HG02763 (cell line): ENCODE measurements around the gene RARG.

Source experiments
- ATAC-seq: cut with Tn5 transposase; IDR thresholded peaks from one replicate; pipeline ENCODE4 v1.9.1; 2021; ENCODE audit warnings: mild to moderate bottlenecking, moderate library complexity; ENCODE audit not compliant: unreplicated experiment

The RARG gene

GRCh38 chr12:53231921-53232645 lies at the start of gene RARG:
Gene RARG (minus strand): TSS chr12:53232209. CDS start chr12:53227545, 4,664 bp downstream.
- ATAC-seq, result no peak

GRCh38 chr12:53279888-53280498 lies 48.0 kb upstream of the RARG start:
- ATAC-seq, result no peak

GRCh38 chr12:53279283-53279869 lies 47.4 kb upstream of the RARG start:
- no peak for ATAC-seq

- ATAC-seq, result no peak
Measured at GRCh38 chr12:53277981-53278380, 46.0 kb upstream of the RARG start.

GRCh38 chr12:53276511-53276910 lies 44.5 kb upstream of the RARG start:
- ATAC-seq, result no peak

DNA sequence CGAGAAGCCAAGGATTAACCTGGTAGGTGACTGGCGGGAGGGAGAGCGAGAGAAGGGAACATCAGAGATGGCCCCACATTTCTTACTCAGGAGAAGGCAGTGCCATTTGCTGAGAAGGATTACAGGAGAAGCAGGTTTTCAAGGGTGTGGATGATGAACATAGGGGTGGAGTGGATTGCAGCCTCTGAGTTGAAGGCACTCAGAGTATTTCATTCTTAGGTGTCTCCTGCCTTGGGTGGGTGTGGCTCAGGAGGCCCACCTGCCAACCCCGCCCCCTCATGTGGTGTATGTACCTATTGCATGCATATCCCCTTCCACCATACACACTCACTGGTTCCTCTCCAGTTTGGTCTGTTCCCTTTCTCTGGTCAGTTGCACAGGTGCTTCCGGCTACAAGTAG lies 42.4 kb upstream of the RARG start:
- no peak for ATAC-seq

GRCh38 chr12:53268630-53269562 lies 36.9 kb upstream of the RARG start:
- ATAC-seq, result no peak

DNA sequence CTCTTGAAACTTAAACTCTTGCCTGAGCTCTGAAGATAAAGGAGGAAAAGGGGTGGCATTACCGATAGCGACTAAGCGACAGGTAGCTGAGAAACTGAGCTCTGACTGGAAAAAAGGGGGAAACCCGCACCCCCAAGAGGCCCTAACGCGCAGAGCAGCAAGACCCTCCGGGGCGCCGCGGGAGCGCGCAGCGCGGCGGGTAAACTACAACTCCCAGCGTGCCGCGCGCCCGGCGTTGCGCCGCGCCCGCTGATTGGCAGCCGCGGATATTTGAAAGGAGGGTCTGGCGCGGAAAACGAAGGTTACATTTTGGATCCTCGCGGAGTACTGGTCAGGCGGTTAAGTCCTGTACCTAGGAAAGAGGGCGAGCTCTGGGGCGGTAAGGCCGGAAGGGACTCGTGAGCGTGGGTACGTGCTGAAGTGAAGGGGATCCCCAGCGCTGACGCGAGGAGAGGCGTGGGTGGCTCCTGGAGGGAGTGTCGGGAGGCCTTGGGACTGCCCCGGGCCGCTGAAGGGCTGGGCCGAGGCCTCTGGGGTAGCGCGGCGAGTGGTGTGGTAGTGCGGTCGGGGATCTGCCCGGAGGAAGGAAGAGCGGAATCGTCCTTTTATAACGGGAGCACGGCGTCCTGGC lies 36.1 kb upstream of the RARG start, which contains the start of gene ESPL1:
Gene ESPL1 (plus strand): TSS at position 301 of the 631 bp plus-strand sequence. CDS start 468 bp downstream, outside the sequence.
- peak; percentile 79 for ATAC-seq

- no peak for ATAC-seq
Measured at GRCh38 chr12:53267306-53267998, 35.4 kb upstream of the RARG start.

DNA sequence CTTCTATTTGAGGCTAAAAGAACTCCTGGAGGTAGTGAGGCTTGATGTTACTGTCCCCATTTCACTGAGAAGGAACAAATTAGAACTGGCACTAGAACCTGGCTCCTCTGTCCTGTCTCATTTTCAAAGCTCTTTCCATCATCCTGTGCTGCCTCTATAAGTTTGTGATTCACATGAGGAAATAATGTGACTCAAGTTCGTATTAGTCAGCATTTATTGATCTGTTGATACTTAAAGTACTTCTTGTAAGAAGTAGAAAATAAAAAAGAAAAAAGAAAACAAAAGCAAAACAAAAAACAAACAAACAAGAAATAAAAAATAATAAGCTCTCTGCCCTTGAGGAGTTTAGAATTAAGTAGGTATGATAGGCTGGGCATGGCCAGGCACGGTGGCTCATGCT lies 33.8 kb upstream of the RARG start:
- ATAC-seq, result no peak

- ATAC-seq, result no peak
Measured at GRCh38 chr12:53259891-53260290, 27.9 kb upstream of the RARG start.

GRCh38 chr12:53258541-53259539 lies 26.8 kb upstream of the RARG start:
- ATAC-seq, result no peak

DNA sequence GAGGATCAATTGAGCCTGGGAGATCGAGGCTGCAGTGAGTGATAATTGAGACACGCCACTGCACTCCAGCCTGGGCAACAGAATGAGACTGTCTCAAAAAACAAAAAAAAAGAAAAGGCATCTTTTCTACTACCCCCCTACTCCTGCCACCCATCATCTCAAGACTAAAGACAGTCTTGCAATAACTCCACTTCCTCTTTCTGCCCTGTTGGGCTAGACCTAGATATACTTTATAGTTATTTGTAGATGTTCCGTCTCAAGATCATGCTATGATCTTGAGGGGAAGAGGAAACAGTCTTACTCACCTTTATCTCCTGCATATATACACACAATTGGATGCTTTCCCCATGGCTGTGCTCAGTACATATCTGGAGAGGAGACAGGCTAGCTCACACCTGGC lies 24.0 kb upstream of the RARG start:
- no peak for ATAC-seq

GRCh38 chr12:53254816-53255545 lies 23.0 kb upstream of the RARG start:
- no peak for ATAC-seq

- ATAC-seq, result no peak
Measured at GRCh38 chr12:53253298-53253697, 21.3 kb upstream of the RARG start.

DNA sequence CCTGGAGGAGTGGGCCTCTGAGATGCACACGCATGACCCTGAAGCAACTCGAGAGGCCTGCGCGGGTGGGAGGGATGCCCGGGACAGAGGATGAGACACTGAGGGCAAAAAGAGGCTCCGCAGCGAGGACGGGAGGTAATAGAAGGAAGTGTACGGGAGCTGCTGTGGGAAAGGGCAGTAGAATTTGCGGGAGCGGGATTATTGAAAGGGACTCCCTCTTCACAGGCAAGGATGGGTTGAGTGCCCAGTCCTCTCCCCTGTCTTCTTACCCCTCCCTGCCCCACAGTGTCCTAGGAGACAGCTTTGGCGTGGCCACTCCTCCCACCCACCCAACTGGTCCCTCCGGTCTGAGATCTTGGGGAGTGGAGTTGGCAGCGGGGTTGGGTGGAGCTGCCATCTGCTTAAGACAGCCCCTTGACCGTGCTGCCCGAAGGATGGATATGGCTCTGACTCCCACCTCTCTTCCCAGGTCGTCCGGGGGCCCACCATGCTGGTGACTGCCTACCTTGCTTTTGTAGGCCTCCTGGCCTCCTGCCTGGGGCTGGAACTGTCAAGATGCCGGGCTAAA lies 20.4 kb upstream of the RARG start:
- ATAC-seq, result no peak

- peak; percentile 78 for ATAC-seq
Measured at GRCh38 chr12:53251477-53252348, 19.7 kb upstream of the RARG start.
